HG02885 (cell line): ENCODE results near the gene PRH2.

Experiments
- ATAC-seq: cut with Tn5 transposase; IDR thresholded peaks from one replicate; pipeline ENCODE4 v1.9.1; 2021; ENCODE audit warnings: mild to moderate bottlenecking; ENCODE audit not compliant: unreplicated experiment, poor library complexity

Gene PRH2

DNA sequence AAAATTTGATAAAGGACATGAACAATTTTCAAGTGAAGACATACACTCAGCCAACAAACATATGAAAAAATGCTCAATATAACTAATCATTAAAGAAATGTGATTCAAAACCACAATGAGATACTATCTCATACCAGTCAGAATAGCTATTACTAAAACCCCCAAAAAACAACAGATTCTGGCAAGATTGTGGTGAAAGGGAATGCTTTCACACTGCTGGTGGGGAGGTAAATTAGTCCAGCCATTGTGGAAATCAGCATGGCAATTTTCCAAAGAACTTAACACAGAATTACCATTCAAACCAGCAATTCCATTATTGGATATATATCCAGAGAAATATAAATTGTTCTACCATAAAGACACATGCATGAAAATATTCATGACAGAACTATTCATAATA, 28.7 kb downstream of the PRH2 start:
- no peak for ATAC-seq

DNA sequence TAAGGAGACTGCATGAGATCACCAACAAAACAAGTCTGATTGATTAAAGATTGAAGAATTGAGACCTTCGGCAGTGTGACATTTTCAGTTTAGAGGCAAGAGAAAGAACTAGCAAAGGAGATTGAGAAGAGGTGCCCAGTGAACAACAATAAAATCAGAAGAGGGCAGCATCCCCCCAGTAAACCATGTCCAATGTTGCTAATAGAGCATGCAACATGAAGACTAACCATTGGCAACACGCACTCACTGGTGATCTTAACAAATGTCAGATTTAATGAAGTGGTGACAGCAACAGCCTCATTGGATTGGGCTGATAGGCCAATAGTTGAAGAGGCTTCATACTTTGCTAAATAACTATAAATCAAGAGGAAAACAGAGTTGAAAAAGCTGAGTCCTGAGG, 30.8 kb downstream of the PRH2 start:
- ATAC-seq, result no peak

DNA sequence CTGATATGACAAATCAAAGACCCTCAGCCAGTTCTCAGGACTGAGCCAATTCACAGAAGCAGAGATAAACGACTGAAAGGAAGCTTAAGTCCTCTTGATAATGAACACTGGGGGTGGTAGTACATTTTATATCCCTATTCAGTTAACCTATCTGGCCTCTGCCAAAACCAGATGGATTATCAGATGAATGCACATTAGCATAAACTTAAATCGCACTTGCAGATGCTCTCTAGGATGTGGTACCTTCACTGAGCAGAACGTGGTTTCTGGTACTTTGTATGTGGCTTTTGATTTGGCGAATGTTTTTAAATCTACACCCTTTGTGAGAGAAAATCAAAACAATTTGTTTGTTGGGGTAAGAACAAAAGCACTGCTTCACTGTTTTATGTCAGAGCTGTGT, 31.2 kb downstream of the PRH2 start:
- ATAC-seq, result no peak

DNA sequence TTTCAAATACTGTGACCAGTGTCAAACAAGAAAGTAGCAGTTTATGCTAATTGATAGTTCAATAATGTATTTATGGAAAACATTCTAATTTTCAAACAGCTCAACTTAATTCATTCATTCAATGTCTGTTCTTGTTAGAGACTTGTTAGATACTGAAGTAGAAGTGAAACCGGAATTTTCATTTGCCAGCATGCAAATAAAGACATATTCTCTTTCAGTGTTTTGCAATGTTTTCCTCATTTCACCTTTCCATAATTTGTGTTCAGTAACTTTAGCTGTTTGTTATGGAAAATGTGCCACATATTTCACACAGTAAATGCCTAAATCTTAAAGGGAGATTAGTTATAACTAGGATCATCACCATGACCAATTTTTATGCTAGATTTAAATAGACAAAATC, 36.4 kb downstream of the PRH2 start:
- no peak for ATAC-seq

DNA sequence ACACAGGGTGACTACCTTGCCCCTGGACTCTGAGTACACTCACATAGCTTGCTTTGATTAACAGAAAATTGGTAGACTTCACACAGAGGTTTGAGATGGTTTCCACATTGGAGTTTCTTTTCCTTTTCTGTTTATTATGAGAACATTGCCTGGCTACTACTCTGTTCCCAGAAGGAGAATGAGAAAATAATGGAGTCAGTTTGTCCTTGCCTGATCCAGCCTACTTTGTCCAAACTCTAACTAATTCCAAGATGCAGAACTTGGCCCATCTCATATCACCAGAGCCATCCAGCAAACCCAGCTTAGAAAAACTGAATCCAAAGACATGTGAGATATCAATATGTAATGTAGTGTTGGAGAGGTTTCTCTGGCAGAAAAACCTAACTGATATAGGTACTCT, 37.3 kb downstream of the PRH2 start:
- no peak for ATAC-seq

DNA sequence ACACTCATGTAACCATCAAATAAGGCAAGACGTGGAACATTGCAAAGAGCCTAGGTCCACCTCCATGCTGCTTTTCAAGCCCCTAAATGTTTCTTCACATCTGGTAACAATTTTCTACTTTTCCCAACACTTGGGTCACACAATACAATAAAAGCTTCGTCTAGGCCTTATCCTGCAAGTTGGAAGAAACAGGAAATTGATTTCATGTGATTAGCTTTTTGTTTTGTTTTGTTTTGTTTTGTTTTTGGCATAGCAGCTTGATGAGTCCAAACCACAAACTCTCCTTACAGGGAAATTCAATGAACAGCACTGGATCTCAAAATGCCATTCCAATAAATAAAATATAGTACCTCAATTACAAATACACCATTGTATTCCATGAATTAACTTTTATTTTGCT, 38.4 kb downstream of the PRH2 start:
- ATAC-seq, result no peak

DNA sequence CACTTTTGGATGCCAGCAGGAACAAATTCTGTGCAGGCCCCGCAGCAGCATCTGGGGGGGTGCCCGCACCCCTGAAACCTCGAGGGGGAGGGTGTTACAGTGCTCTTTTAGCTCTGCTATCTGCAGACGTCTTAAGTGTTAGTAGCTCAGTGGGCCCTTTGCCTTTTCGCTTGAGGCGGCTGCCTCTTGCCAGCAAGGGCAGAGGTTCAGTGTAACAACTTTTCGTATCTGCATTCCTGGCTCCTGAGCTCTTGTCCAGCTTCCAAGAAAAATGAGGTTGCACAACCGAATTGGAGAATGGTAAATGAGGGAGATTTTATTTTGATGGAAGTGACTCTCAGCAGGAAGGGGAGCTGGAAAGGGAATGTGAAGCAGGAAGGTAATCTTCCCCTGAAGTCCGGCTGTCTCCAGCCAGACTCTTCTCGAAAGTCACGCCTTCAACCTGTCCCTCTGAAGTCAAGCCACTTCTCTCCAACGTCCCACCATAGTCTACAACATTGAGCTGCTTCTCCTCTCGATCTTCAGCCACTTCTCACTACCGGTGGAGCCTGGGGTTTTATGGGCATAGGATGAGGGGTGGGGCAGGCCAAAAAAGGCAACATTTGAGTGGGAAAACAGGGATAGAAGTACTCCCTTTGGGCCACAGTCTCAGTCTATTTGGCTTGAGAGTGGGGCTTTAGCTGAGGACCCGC, 39.9 kb downstream of the PRH2 start:
- no peak for ATAC-seq

DNA sequence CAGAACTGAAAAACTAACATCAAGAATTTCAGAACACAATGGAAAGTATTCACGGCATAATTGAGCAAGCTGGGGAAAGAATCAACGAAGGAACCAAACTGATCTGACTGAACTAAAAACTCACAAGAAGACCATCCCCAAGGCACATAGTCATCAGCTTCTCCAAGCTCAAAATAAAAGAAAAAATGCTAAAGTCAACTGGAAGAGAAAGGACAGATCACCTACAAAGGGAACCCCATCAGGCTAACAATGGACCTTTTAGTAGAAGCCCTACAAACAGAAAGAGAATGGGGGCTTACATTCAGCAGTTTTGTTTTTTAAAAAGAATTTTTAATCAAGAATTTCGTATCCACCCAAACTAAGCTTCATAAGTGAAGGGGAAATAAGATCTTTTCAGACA, 45.9 kb downstream of the PRH2 start:
- no peak for ATAC-seq

DNA sequence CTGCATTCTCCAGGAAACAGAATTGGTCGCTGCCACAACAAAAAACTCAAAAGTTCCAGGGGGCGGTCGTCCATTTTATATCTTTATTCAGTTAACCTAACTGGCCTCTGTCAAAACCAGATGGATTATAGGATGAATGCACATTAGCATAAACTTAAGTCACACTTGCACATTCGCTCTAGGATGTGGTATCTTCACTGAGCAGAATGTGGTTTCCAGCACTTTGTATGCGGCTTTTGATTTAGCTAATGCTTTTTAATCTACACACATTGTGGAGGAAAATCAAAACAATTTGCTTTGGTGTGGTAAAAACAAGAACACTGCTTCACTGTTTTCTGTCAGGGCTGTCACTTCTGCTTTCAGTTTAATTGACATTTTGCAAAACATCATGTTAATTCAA, 53.2 kb downstream of the PRH2 start:
- no peak for ATAC-seq
